Activated CD4-positive, alpha-beta T cell treated with anti-CD3 and anti-CD28 coated beads, Interleukin-2, Interleukin-4, amounts not matched to agents 100 ng/mL and 50 ng/mL, durations not matched to agents 16 hours and 8 hours (primary cell): ENCODE measurements around the gene GPATCH2.
A peak's percentile ranks its signal among the peaks of the same experiment; 100 is the strongest.

Source experiments
- DNase-seq: peaks from one replicate; pipeline ENCODE4 v3.0.0-alpha.2; 2020; ENCODE audit warnings: low spot score

GPATCH2 gene

GRCh38 chr1:217630711-217631591 is at the start of gene GPATCH2, which contains the start of gene SPATA17:
Gene GPATCH2 (minus strand): TSS chr1:217631090. CDS start chr1:217630971, 119 bp downstream.
Gene SPATA17 (plus strand): TSS chr1:217631344. CDS start chr1:217631379, 35 bp downstream.
- peak; percentile 83 for DNase-seq

- DNase-seq = no peak
These were observed 43.3 kb upstream of the GPATCH2 start for GRCh38 chr1:217674028-217674729.

- no peak for DNase-seq
These were observed 42.5 kb upstream of the GPATCH2 start for GRCh38 chr1:217673387-217673786.

- DNase-seq = no peak
These were observed 37.6 kb upstream of the GPATCH2 start for GRCh38 chr1:217668351-217668940.

GRCh38 chr1:217661407-217661806 is 30.5 kb upstream of the GPATCH2 start:
- no peak for DNase-seq

- peak; percentile 9 for DNase-seq
These were observed 29.6 kb upstream of the GPATCH2 start for GRCh38 chr1:217660353-217661062.

GRCh38 chr1:217650674-217651073 is 19.8 kb upstream of the GPATCH2 start:
- DNase-seq = no peak

GRCh38 chr1:217647791-217648190 is 16.9 kb upstream of the GPATCH2 start:
- DNase-seq = no peak

GRCh38 chr1:217642455-217642854 is 11.6 kb upstream of the GPATCH2 start:
- no peak for DNase-seq

GRCh38 chr1:217627431-217627830 is 3.5 kb downstream of the GPATCH2 start:
- DNase-seq = no peak

GRCh38 chr1:217626321-217626720 is 4.6 kb downstream of the GPATCH2 start:
- DNase-seq = peak; percentile 41

GRCh38 chr1:217622042-217622441 is 8.8 kb downstream of the GPATCH2 start:
- DNase-seq = peak; percentile 10

GRCh38 chr1:217620814-217621213 is 10.1 kb downstream of the GPATCH2 start:
- DNase-seq = peak; percentile 76

- no peak for DNase-seq
These were observed 13.8 kb downstream of the GPATCH2 start for GRCh38 chr1:217617126-217617525.

GRCh38 chr1:217614200-217614712 is 16.6 kb downstream of the GPATCH2 start:
- no peak for DNase-seq

GRCh38 chr1:217605390-217605789 is 25.5 kb downstream of the GPATCH2 start:
- no peak for DNase-seq

GRCh38 chr1:217602380-217602779 is 28.5 kb downstream of the GPATCH2 start:
- DNase-seq = no peak

- no peak for DNase-seq
These were observed 31.7 kb downstream of the GPATCH2 start for GRCh38 chr1:217599154-217599553.

GRCh38 chr1:217590598-217590997 is 40.3 kb downstream of the GPATCH2 start:
- DNase-seq = no peak

GRCh38 chr1:217586586-217586985 is 44.3 kb downstream of the GPATCH2 start:
- DNase-seq = no peak

- DNase-seq = no peak
These were observed 45.3 kb downstream of the GPATCH2 start for GRCh38 chr1:217585577-217585976.
